HepG2 (cell line): ENCODE data around the gene CLIC1. TPM values are rescaled to one million over a fixed set of nuclear protein-coding genes. Genes with fewer than 3 reads are reported as not detected.

Experiments used
- ARID5B ChIP-seq: IDR thresholded peaks from 2 replicates; pipeline ENCODE4 v1.4.0; 2020; ENCODE audit warnings: mild to moderate bottlenecking, missing genetic modification reagents
- ATF1 ChIP-seq: IDR thresholded peaks from 2 replicates; pipeline ENCODE4 v1.6.1; 2016; ENCODE audit warnings: mild to moderate bottlenecking, control low read depth
- BATF2 ChIP-seq: sonication (generic); formaldehyde crosslinking; IDR thresholded peaks from 2 replicates; pipeline ENCODE4 v1.8.0; 2022; ENCODE audit warnings: mild to moderate bottlenecking, missing genetic modification reagents, moderate library complexity
- BRD4 ChIP-seq: sonication (generic); formaldehyde crosslinking; IDR thresholded peaks from 2 replicates; pipeline ENCODE4 v1.4.0; 2020; ENCODE audit warnings: missing genetic modification reagents
- CENPX ChIP-seq: sonication (generic); formaldehyde crosslinking; IDR thresholded peaks from 2 replicates; pipeline ENCODE4 v1.9.0; 2021; ENCODE audit warnings: mild to moderate bottlenecking, missing genetic modification reagents, moderate library complexity
- CSRNP1 ChIP-seq: sonication (generic); formaldehyde crosslinking; IDR thresholded peaks from 2 replicates; pipeline ENCODE4 v1.8.1; 2023; ENCODE audit warnings: mild to moderate bottlenecking, missing genetic modification reagents
- JARID2 ChIP-seq: sonication (generic); formaldehyde crosslinking; IDR thresholded peaks from 2 replicates; pipeline ENCODE4 v1.8.1; 2023; ENCODE audit warnings: missing genetic modification reagents, inconsistent platforms; ENCODE audit not compliant: insufficient replicate concordance
- PBX3 ChIP-seq: sonication (generic); formaldehyde crosslinking; IDR thresholded peaks from 2 replicates; pipeline ENCODE4 v1.8.1; 2023; ENCODE audit warnings: missing genetic modification reagents, inconsistent platforms, borderline replicate concordance
- RELA ChIP-seq: sonication (generic); formaldehyde crosslinking; IDR thresholded peaks from 2 replicates; pipeline ENCODE4 v1.4.0; 2020; ENCODE audit warnings: missing genetic modification reagents
- RFXAP ChIP-seq: sonication (generic); formaldehyde crosslinking; IDR thresholded peaks from 2 replicates; pipeline ENCODE4 v1.4.0; 2020; ENCODE audit warnings: missing genetic modification reagents, borderline replicate concordance
- TAF1 ChIP-seq: sonication (generic); formaldehyde crosslinking; IDR thresholded peaks from 2 replicates; pipeline ENCODE4 v1.4.0; 2020; ENCODE audit warnings: missing genetic modification reagents
- ZFP90 ChIP-seq: sonication (generic); formaldehyde crosslinking; IDR thresholded peaks from 2 replicates; pipeline ENCODE4 v1.8.0; 2022; ENCODE audit warnings: missing genetic modification reagents, mild to moderate bottlenecking, inconsistent platforms, borderline replicate concordance
- ZNF337 ChIP-seq: sonication (generic); formaldehyde crosslinking; IDR thresholded peaks from 2 replicates; pipeline ENCODE4 v1.5.1; 2020; ENCODE audit warnings: missing genetic modification reagents, low read depth, mild to moderate bottlenecking, borderline replicate concordance
- ZNF549 ChIP-seq: sonication (generic); formaldehyde crosslinking; IDR thresholded peaks from 2 replicates; pipeline ENCODE4 v1.5.0; 2020; ENCODE audit warnings: missing genetic modification reagents
- ZNF580 ChIP-seq: IDR thresholded peaks from 2 replicates; pipeline ENCODE4 v1.6.1; 2016; ENCODE audit warnings: low read depth, borderline replicate concordance
- ZNF607 ChIP-seq: sonication (generic); formaldehyde crosslinking; IDR thresholded peaks from 2 replicates; pipeline ENCODE4 v1.5.1; 2020; ENCODE audit warnings: missing genetic modification reagents, mild to moderate bottlenecking, borderline replicate concordance
- ZNF792 ChIP-seq: IDR thresholded peaks from 2 replicates; pipeline ENCODE4 v1.6.1; 2016
- ZXDC ChIP-seq: sonication (generic); formaldehyde crosslinking; IDR thresholded peaks from 2 replicates; pipeline ENCODE4 v1.5.0; 2020; ENCODE audit warnings: mild to moderate bottlenecking, missing genetic modification reagents
- polyA plus RNA-seq, 8 experiments: library from polyadenylated mRNA; depleted of rRNA in 3 of 8; stranded (reverse) in 7 of 8; unstranded in 1 of 8; fragments of >200 nt; fragmentation: Illumina TruSeq in 4 of 8; extraction: Trizol in 4 of 8; gene quantifications; 2 replicates each; pipeline versions ENCODE4 v1.2.1 to v1.2.3, GENCODE V29; 2011 to 2016; ENCODE audit warnings: low read depth in 4 of 8, missing spikeins in 1 of 8, mixed read lengths in 1 of 8; ENCODE audit not compliant: insufficient read depth in 1 of 8
- total RNA-seq, 5 experiments: library from RNA; depleted of rRNA; stranded (reverse); fragments of >200 nt; fragmentation: Illumina TruSeq; extraction: Trizol; gene quantifications; 2 replicates each; pipeline ENCODE4 v1.2.3, GENCODE V29; 2016; ENCODE audit warnings: low read depth in 1 of 5

Gene CLIC1
- total and polyA plus RNA-seq, 2 of the 13 experiments (the other 11 are each of a cell fraction or from before 2014, with no cell fraction given): 602 to 891 TPM

GRCh38 chr6:31702819-31703716, 33.3 kb downstream of the CLIC1 start, which contains the start of gene ABHD16A (continued):
- TF ChIP-seq BATF2 (CRISPR knock-in tag): no peak
- peak; percentile 65 for TF ChIP-seq JARID2 (CRISPR knock-in tag)
- 0 out of 2 replicates have a peak, but pooled peaks have one; percentile 32 for TF ChIP-seq ZNF792
- peak; percentile 88 for TF ChIP-seq ZNF607 (CRISPR knock-in tag)
- no peak; the same call in 1 of the 2 replicates for TF ChIP-seq ZFP90 (CRISPR knock-in tag)
- TF ChIP-seq ARID5B (CRISPR knock-in tag): peak; percentile 84
- no peak for TF ChIP-seq ZNF549 (CRISPR knock-in tag)
- TF ChIP-seq ZNF337: no peak
- TF ChIP-seq CENPX (CRISPR knock-in tag): no peak
- TF ChIP-seq BRD4 (CRISPR knock-in tag): no peak
- peak; percentile 63 for TF ChIP-seq TAF1
- 0 out of 2 replicates have a peak, but pooled peaks have one; percentile 72 for TF ChIP-seq RFXAP (CRISPR knock-in tag)
- TF ChIP-seq ZXDC (CRISPR knock-in tag): no peak
- TF ChIP-seq PBX3 (CRISPR knock-in tag): no peak; the same call in 1 of the 2 replicates
- TF ChIP-seq CSRNP1 (CRISPR knock-in tag): peak; percentile 96
- peak; percentile 81; the same call in 1 of the 2 replicates for TF ChIP-seq ZNF580
- no peak for TF ChIP-seq RELA
- peak; percentile 87 for TF ChIP-seq ATF1 (CRISPR knock-in tag)
